ENCODE measurements around the gene FCHSD1. TPM values are rescaled to one million over a fixed set of nuclear protein-coding genes. Genes with fewer than 3 reads are reported as not detected.

FCHSD1 gene
- total and polyA plus RNA-seq, 10 of the 15 experiments (the other 5 are each of a cell fraction or from before 2014, with no cell fraction given), result 0.97 to 22.8 (median 10.7) TPM

DNA sequence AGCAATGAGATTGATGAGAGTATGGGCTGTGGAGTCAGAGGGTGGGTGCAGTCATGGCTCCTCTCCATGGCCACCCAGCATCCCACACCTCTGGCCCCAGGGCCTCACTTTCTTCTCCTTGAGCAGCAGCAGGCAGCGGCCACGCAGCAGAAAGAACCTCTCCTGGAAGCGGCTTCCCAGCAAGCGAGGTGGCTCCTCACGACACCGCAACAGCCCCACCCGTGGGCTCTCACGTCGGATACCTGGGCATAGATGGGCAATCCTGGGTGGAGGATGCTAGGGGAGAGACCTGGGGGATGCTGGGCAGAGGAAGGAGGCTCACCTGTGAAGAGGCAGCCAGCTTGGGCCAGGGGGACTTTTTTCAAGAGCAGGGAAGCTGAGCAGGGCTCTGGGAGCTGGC is 5.2 kb upstream of the FCHSD1 start:
- FAIRE-seq (no peak), DNase-seq (ENCODE audit: low read depth, low spot score) (no peak), ATAC-seq (no peak)
- TF ChIP-seq TARDBP (IDR thresholded peaks at IDR 0.05; ENCODE audit: borderline replicate concordance) (no peak), HDAC2 (IDR thresholded peaks at IDR 0.05) (no peak), FOXM1 (IDR thresholded peaks at IDR 0.05; ENCODE audit: low read depth, low read length) (no peak), SUZ12 (IDR thresholded peaks at IDR 0.05; ENCODE audit: unreplicated experiment) (no peak), LARP7 (IDR thresholded peaks at IDR 0.05) (no peak), MEF2A (IDR thresholded peaks at IDR 0.05; ENCODE audit: insufficient read depth, low read depth, low read length) (no peak)
- TF ChIP-seq, protein P1, sequence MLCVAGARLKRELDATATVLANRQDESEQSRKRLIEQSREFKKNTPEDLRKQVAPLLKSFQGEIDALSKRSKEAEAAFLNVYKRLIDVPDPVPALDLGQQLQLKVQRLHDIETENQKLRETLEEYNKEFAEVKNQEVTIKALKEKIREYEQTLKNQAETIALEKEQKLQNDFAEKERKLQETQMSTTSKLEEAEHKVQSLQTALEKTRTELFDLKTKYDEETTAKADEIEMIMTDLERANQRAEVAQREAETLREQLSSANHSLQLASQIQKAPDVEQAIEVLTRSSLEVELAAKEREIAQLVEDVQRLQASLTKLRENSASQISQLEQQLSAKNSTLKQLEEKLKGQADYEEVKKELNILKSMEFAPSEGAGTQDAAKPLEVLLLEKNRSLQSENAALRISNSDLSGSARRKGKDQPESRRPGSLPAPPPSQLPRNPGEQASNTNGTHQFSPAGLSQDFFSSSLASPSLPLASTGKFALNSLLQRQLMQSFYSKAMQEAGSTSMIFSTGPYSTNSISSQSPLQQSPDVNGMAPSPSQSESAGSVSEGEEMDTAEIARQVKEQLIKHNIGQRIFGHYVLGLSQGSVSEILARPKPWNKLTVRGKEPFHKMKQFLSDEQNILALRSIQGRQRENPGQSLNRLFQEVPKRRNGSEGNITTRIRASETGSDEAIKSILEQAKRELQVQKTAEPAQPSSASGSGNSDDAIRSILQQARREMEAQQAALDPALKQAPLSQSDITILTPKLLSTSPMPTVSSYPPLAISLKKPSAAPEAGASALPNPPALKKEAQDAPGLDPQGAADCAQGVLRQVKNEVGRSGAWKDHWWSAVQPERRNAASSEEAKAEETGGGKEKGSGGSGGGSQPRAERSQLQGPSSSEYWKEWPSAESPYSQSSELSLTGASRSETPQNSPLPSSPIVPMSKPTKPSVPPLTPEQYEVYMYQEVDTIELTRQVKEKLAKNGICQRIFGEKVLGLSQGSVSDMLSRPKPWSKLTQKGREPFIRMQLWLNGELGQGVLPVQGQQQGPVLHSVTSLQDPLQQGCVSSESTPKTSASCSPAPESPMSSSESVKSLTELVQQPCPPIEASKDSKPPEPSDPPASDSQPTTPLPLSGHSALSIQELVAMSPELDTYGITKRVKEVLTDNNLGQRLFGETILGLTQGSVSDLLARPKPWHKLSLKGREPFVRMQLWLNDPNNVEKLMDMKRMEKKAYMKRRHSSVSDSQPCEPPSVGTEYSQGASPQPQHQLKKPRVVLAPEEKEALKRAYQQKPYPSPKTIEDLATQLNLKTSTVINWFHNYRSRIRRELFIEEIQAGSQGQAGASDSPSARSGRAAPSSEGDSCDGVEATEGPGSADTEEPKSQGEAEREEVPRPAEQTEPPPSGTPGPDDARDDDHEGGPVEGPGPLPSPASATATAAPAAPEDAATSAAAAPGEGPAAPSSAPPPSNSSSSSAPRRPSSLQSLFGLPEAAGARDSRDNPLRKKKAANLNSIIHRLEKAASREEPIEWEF (IDR thresholded peaks at IDR 0.05; ENCODE audit: insufficient replicate concordance, low read depth, low read length), result no peak
- H3K79me2 ChIP-seq (ENCODE audit: control insufficient read depth, insufficient read depth, low read length), result no peaks in the 10 kb centered on the region
- ChIA-PET RAD21 (ENCODE audit: unreplicated experiment) (no interaction called here), SMC1A (ENCODE audit: uncharacterized antibody, unreplicated experiment) (interaction anchor here (1.6 kb wide), 1 partner anchor 37 kb away, joined by 3 read pairs; no protein-coding TSS in a partner anchor), CTCF (interaction anchor here (1.0 kb wide), 1 partner anchor 21 kb away, joined by 3 read pairs; no protein-coding TSS in a partner anchor), POLR2A (no interaction called here)
- no TSS peak for BruUV-seq (replicated peaks)
- no peak overlapping the region for H2AFZ ChIP-seq (ENCODE audit: control insufficient read depth, low read depth, low read length)
- no peak overlapping the region for H3K9ac ChIP-seq (ENCODE audit: control insufficient read depth, insufficient read depth, low read length)
- intact Hi-C loops (cut with micrococcal nuclease; ENCODE audit: unreplicated experiment), result no loop called here
- no peaks in the 10 kb centered on the region for H4K20me1 ChIP-seq (ENCODE audit: control insufficient read depth, insufficient read depth)
- in situ Hi-C loops (cut with MboI), result no loop called here
- H3K4me3 ChIP-seq, result no peak overlapping the region
- H3K27ac ChIP-seq (ENCODE audit: control insufficient read depth, insufficient read depth), result no peak overlapping the region
- H3K4me1 ChIP-seq (ENCODE audit: control insufficient read depth, insufficient read depth, low read length), result peaks cover 4% of the 10 kb centered on the region
- H3K9me3 ChIP-seq (replicated peaks; ENCODE audit: control insufficient read depth, insufficient read depth, low read length), result no peaks in the 10 kb centered on the region
- no peak overlapping the region for H3K4me2 ChIP-seq (ENCODE audit: control insufficient read depth, insufficient read depth)
- H3K27me3 ChIP-seq (replicated peaks in 1 of 2; ENCODE audit: control insufficient read depth in 2 of 2, insufficient read depth in 2 of 2, low read length in 1 of 2), result no peaks in the 10 kb centered on the region
- 76% methylated on average over 9 of the region's 9 CpGs for WGBS (ENCODE audit: insufficient coverage, insufficient replicate concordance, low lambda C conversion rate, missing lambda C conversion rate)
- H3K36me3 ChIP-seq (ENCODE audit: control insufficient read depth in 2 of 2, insufficient read depth in 2 of 2, low read length in 1 of 2), result no peaks in the 10 kb centered on the region
